Small intestine (tissue), 16 donors: ENCODE measurements around the gene SLC35E2B. TPM values are rescaled to one million over a fixed set of nuclear protein-coding genes. Genes with fewer than 3 reads are reported as not detected.
"Not testable (repeated sequence)": the region's sequence is repeated elsewhere in the genome, so short reads cannot be mapped to it uniquely, and the experiment has no call there.

Experiments used
- DNase-seq, 2 donors: peaks; one replicate each; pipeline versions ENCODE4 v3.0.0 to v3.0.0-alpha.2; 2013
- FAIRE-seq: peaks from 2 replicates; lab custom pipeline; 2012; peaks lifted over from hg19 to GRCh38; lab: Jason Lieb, UNC
- H3K27ac ChIP-seq, 3 donors: one replicate each; pipeline ENCODE4 v1.5.1; 2013; ENCODE audit warnings: low read length in 2 of 3, mild to moderate bottlenecking in 2 of 3, control low read depth in 1 of 3, inconsistent platforms in 1 of 3, low read depth in 1 of 3, moderate library complexity in 1 of 3
- H3K27me3 ChIP-seq, 3 donors: one replicate each; pipeline ENCODE4 v1.6.1; 2013; ENCODE audit warnings: low read length in 3 of 3, inconsistent platforms in 1 of 3; ENCODE audit not compliant: control insufficient read depth in 3 of 3, insufficient read depth in 3 of 3
- H3K36me3 ChIP-seq, 3 donors: one replicate each; pipeline ENCODE4 v1.6.1; 2013; ENCODE audit warnings: low read length in 3 of 3, inconsistent platforms in 1 of 3, low read depth in 1 of 3, mild to moderate bottlenecking in 1 of 3, moderate library complexity in 1 of 3; ENCODE audit not compliant: control insufficient read depth in 3 of 3, insufficient read depth in 2 of 3
- H3K4me1 ChIP-seq, 3 donors: one replicate each; pipeline ENCODE4 v1.6.1; 2013; ENCODE audit warnings: low read length in 2 of 3, inconsistent platforms in 1 of 3, low read depth in 1 of 3, mild to moderate bottlenecking in 1 of 3, moderate library complexity in 1 of 3; ENCODE audit not compliant: control insufficient read depth in 3 of 3, insufficient read depth in 2 of 3
- H3K4me3 ChIP-seq, 3 donors: one replicate each; pipeline ENCODE4 v1.5.1; 2013; ENCODE audit warnings: low read length in 3 of 3, control low read depth in 1 of 3, inconsistent platforms in 1 of 3, low read depth in 1 of 3, mild to moderate bottlenecking in 1 of 3, moderate library complexity in 1 of 3
- H3K9me3 ChIP-seq, 2 donors: one replicate each; pipeline ENCODE4 v1.6.1; 2013; ENCODE audit warnings: low read depth in 1 of 2, low read length in 1 of 2; ENCODE audit not compliant: control insufficient read depth in 2 of 2, insufficient read depth in 1 of 2
- WGBS, 3 donors: extraction: QIAGEN DNeasy Blood & Tissue Kit; methylation state at CpG; one replicate each; pipeline ENCODE4 v1.1.7; 2013; 5-methylcytosine and 5-hydroxymethylcytosine counted together
- long read RNA-seq, 10 donors: transcript quantifications; one replicate each; lab custom pipeline, GENCODE V29; 2026
- polyA plus RNA-seq, 4 donors: library from polyadenylated mRNA; stranded (reverse) in 3 of 4; unstranded in 1 of 4; fragments of 200-250 nt in 3 of 4; fragments of 120-200 nt in 1 of 4; gene quantifications; one replicate each; pipeline versions ENCODE4 v1.2.1 to v1.2.3, GENCODE V29; 2013
- donor health status: healthy with polysubstance abuse.
- donor health status: control.
- donor health status: control.
- donor health status: Bipolar disorder and iron deficiency.
- donor health status: healthy.

Gene SLC35E2B
- polyA plus RNA-seq = 10 to 100 TPM; 21.6 to 43.0 (median 34.0) TPM
- long read RNA-seq, donor 1 = 0 reads
- long read RNA-seq, donor 2, full-length matches to known transcripts = 2 of 2 reads
- long read RNA-seq, donor 2, partial matches to known transcripts = 0 of 2 reads
- long read RNA-seq, donor 2, other reads (novel, unspliced or antisense) = 0 of 2 reads
- long read RNA-seq, donor 3, full-length matches to known transcripts = 4 of 4 reads
- long read RNA-seq, donor 3, partial matches to known transcripts = 0 of 4 reads
- long read RNA-seq, donor 3, other reads (novel, unspliced or antisense) = 0 of 4 reads
- long read RNA-seq, donor 4 = 0 reads
- long read RNA-seq, donor 5, full-length matches to known transcripts = 3 of 3 reads
- long read RNA-seq, donor 5, partial matches to known transcripts = 0 of 3 reads
- long read RNA-seq, donor 5, other reads (novel, unspliced or antisense) = 0 of 3 reads
- long read RNA-seq, donor 6, full-length matches to known transcripts = 3 of 13 reads
- long read RNA-seq, donor 6, partial matches to known transcripts = 10 of 13 reads
- long read RNA-seq, donor 6, other reads (novel, unspliced or antisense) = 0 of 13 reads
- long read RNA-seq, donor 7 = 0 reads
- long read RNA-seq, donor 8 = 0 reads
- long read RNA-seq, donor 9 = 0 reads
- long read RNA-seq, donor 10, full-length matches to known transcripts = 7 of 49 reads
- long read RNA-seq, donor 10, partial matches to known transcripts = 42 of 49 reads
- long read RNA-seq, donor 10, other reads (novel, unspliced or antisense) = 0 of 49 reads

DNA sequence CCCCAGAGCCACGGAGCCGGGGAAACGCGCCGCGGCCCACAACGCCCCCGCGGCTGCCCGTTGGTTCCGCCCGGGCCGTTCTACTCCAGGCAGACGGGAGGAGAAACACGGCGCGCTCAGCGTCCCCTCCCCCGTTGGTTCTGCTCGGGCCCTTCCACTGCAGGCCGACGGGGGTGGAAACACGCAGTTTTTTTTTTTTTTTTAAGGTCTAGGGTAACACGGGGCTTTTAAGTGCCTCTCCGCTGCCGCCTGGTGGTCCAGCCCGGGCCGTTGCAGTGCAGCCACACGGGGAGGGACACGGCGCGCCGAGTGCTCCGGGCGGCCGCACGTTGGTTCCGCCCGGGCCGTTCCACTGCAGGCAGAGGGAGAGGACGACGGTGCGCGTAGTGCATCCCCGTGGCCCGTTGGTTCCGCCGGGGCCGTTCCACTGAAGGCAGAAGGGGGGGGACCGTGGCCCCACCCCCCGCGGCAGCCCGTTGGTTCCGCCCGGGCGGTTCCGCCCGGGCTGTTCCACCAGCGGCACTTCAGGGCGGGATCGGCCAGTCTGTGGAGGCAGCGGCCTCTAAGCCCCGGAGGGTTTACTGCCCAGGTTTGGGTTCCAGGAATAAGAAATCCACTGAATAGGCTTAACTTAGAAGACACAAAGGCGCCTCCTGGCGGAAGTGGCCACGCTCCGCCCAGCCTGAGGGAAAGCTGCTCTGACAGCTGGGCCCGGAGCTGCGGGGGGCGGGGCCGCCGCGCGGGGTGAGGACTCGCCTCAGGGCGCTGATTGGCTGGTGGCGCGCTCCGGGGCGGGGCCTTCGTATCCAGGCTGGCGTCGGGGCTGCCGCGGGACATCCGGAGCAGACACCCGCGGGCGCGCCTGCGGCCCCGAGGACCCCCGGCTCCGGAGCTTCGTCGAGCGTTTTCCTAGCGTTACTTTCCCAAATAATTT, at the start of gene SLC35E2B:
TSS of gene SLC35E2B (minus strand) at position 82 of the 934 bp plus-strand sequence. CDS start 16,096 bp downstream, outside the sequence.
- FAIRE-seq, H3K4me1 ChIP-seq, H3K9me3 ChIP-seq, H3K36me3 ChIP-seq, H3K27me3 ChIP-seq: not testable (repeated sequence)
- DNase-seq = peak; percentile 81 to 89
- Histone ChIP-seq H3K27ac (peak within 1 kb of the TSS; percentile 60 to 91 (median 80)), H3K4me3 (peak within 1 kb of the TSS in 2 of 3 donors; percentile 45 to 58)
- WGBS, 3 donors = 0 to 1% (median 0%) methylated on average over 8 to 23 of the region's 98 CpGs

DNA sequence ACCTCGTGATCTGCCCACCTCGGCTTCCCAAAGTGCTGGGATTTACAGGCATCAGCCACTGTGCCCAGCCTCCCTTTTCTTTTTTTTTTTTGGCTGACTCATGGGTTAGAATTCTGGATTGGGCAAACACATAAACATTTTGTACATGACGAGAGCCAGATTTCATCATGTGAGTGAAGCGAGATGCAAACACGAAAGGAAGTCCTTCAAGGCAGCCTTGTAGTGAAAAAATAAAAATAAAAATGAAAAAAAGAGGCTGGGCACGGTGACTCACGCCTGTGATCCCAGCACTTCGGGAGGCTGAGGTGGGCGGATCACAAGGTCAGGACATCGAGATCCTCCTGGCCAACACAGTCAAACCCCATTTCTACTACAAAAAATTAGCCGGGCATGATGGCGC, 48.4 kb upstream of the SLC35E2B start:
- 74 to 89% (median 78%) methylated on average over 6 to 12 of the region's 12 CpGs for WGBS, 3 donors
- H3K4me1 ChIP-seq, H3K27ac ChIP-seq, DNase-seq, H3K27me3 ChIP-seq, FAIRE-seq, H3K4me3 ChIP-seq, H3K9me3 ChIP-seq: not testable (repeated sequence)
- peaks cover 0 to 18% (median 0%) of the 10 kb centered on the region in 3 donors for H3K36me3 ChIP-seq

DNA sequence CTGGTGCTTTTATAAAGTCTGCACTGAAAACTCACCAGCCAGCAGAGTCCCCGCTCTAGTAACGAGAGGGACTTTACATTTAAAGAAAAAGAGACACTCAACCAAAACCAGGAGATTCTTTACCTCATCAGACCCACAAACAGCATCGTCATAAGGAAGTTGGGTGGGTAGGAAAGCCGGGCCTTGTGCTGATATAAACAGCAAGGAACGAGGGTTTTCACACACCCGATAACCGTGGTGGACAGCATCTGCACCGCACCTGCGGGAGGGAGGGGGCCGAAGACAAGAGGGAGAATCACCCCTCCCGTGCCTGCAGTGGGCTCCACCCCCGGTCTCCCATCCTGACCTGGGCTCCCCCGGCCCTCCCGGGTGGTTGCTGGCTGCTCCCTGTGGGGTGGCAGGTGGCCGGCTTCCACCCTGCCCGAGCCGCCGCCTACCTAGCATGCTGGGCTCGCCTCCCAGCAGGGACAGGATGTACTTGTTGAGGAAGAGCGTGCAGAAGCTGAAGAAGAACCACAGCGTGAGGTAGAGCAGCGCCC, 46.3 kb upstream of the SLC35E2B start:
- not testable (repeated sequence) for H3K4me3 ChIP-seq, H3K9me3 ChIP-seq, DNase-seq, H3K4me1 ChIP-seq, H3K27me3 ChIP-seq, H3K27ac ChIP-seq, FAIRE-seq
- peaks cover 0 to 28% (median 0%) of the 10 kb centered on the region in 3 donors for H3K36me3 ChIP-seq
- WGBS, 3 donors = 76 to 81% (median 78%) methylated on average over 6 to 12 of the region's 22 CpGs

DNA sequence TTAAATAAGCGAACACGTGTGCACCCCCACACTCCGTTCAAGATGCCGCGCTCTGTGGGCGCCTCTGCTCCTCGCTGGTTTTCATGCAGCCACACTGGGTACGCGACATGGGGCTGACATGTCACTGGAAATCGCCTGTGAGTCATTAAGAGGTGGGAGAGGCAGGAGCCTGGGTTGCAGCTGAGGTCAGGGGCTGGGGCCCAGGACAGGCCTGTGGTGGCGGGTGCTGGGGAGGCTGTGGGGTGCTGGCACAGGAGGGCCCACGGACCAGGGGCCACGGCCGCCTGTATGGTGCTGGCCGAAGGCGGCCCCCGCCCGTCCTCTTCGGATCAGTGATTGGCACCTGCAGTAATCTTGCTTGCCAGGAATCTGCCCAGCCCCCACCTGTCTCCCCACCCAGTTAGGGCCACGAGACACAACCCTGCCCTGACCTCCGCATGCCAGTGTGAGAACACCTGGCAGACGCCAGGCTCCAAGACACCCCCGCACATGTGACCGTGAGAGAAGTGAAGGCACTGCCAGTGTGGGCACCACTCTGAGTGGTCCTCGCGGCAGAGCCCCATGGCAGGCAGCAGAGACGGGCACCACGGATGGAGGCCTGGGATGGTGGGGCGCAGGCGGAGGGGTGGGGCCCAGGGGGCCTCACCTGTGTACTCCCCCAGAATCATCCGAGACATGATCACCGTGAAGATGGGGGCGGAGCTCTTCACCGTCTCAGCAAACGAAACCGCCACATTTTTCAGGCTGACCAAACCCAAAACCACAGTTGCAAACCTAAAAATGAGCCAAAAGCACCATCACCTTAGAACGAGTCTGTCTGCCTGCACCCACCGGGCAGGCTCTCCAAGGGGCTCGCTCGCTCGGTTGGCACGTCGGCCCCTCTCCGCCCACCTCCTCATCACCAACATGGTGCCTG, 45.3 kb upstream of the SLC35E2B start:
- not testable (repeated sequence) for H3K4me3 ChIP-seq, H3K27ac ChIP-seq, H3K9me3 ChIP-seq, FAIRE-seq, H3K27me3 ChIP-seq, DNase-seq, H3K4me1 ChIP-seq
- H3K36me3 ChIP-seq = peaks cover 0 to 32% (median 0%) of the 10 kb centered on the region in 3 donors
- 84 to 92% (median 91%) methylated on average over 16 to 28 of the region's 44 CpGs for WGBS, 3 donors

DNA sequence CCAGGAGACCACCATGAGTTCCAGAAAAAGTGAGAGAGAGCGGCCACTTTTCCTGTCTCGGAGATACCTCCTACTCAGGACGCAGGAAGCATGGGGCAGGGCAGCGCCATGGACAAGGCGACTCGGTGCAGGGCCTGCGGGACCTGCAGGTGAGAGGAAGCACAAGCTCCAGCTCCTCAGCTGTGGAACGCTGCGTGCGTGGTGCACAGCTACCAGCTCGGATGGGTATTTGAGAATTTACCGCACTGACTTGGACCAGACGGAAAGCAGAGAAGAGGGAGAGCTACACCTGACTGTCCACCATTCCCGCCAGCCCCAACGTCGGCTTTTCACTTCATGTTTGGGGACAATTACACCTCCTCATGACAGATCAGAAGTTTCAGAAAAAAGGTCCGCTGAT, 39.8 kb upstream of the SLC35E2B start:
- 90 to 93% (median 93%) methylated on average over 16 to 17 of the region's 17 CpGs for WGBS, 3 donors
- FAIRE-seq = no peak
- no peak overlapping the region for H3K4me3 ChIP-seq
- no peak overlapping the region for H3K27ac ChIP-seq
- H3K4me1 ChIP-seq = no peaks in the 10 kb centered on the region
- H3K9me3 ChIP-seq = no peaks in the 10 kb centered on the region
- DNase-seq = no peak
- H3K27me3 ChIP-seq = no peaks in the 10 kb centered on the region
- H3K36me3 ChIP-seq = peaks cover 0 to 54% (median 0%) of the 10 kb centered on the region in 3 donors

DNA sequence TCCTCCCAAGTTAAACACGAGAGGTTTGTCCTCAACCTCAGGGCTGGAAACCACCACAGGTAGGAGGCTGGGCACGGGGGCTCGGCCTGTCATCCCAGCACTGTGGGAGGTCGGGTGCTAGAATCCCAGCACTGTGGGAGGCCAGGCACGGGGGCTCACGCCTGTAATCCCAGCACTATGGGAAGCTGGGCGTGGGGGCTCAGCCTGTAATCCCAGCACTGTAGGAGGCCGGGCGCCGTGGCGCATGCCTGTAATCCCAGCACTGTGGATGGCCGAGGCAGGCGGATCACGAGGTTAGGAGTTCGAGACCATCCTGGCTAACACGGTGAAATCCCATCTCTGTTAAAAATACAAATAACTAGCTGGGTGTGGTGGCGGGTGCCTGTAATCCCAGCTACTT, 38.3 kb upstream of the SLC35E2B start:
- 95 to 96% (median 96%) methylated on average over 12 to 17 of the region's 17 CpGs for WGBS, 3 donors

DNA sequence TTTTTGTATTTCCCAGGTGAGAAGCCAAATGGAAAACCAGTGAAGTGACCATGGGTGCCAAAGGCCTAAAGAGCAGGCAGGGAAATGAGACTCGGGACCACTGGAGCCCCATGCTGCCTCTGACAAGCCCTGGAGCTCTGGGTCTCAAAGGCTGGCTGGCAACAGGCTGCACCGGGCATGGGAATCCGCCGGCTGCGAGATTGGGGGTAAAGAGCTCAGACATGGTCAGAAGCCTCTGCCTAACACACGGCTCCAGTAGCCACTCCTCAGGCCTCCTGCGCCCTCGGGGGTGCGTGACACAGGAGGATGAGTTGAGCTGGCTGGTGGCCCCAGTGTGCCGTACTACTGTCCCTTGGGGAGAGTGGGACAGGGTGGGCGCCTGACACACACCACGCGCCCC, 37.6 kb upstream of the SLC35E2B start:
- H3K36me3 ChIP-seq = peaks cover 0 to 56% (median 0%) of the 10 kb centered on the region in 3 donors
- not testable (repeated sequence) for H3K9me3 ChIP-seq, H3K27me3 ChIP-seq, H3K27ac ChIP-seq, FAIRE-seq, DNase-seq, H3K4me1 ChIP-seq, H3K4me3 ChIP-seq
- 98% methylated on average over 7 of the region's 13 CpGs; no CpG with 5 or more reads in 2 of the 3 donors for WGBS, 3 donors

More for the DNA sequence above, 38.3 kb upstream of the SLC35E2B start:
- no peak overlapping the region for H3K4me3 ChIP-seq
- FAIRE-seq (no peak), DNase-seq (no peak)
- no peak overlapping the region for H3K27ac ChIP-seq
- H3K36me3 ChIP-seq = peaks cover 0 to 57% (median 0%) of the 10 kb centered on the region in 3 donors
- no peaks in the 10 kb centered on the region for H3K27me3 ChIP-seq
- H3K9me3 ChIP-seq = no peaks in the 10 kb centered on the region
- H3K4me1 ChIP-seq = no peaks in the 10 kb centered on the region
